Muscle of leg (tissue), 11 donors: ENCODE results near the gene LRFN4. TPM values are rescaled to one million over a fixed set of nuclear protein-coding genes. Genes with fewer than 3 reads are reported as not detected.

Source experiments
- DNase-seq: peaks from one replicate; pipeline ENCODE4 v3.0.0; 2013
- H3K27ac ChIP-seq: one replicate; pipeline ENCODE4 v1.5.1; 2013; ENCODE audit warnings: mild to moderate bottlenecking, low read length, control low read depth
- H3K27me3 ChIP-seq: one replicate; pipeline ENCODE4 v1.6.1; 2013; ENCODE audit warnings: low read length; ENCODE audit not compliant: control insufficient read depth, insufficient read depth
- H3K36me3 ChIP-seq: one replicate; pipeline ENCODE4 v1.6.1; 2013; ENCODE audit warnings: low read length; ENCODE audit not compliant: control insufficient read depth, insufficient read depth
- H3K4me1 ChIP-seq: one replicate; pipeline ENCODE4 v1.6.1; 2013; ENCODE audit warnings: low read length; ENCODE audit not compliant: control insufficient read depth, insufficient read depth
- H3K4me3 ChIP-seq: one replicate; pipeline ENCODE4 v1.5.1; 2013; ENCODE audit warnings: low read length, control low read depth
- H3K9me3 ChIP-seq: replicated peaks from 2 replicates; pipeline ENCODE4 v1.6.1; 2013; ENCODE audit warnings: low read depth, low read length; ENCODE audit not compliant: control insufficient read depth
- WGBS: methylation state at CpG from one replicate; pipeline ENCODE4 v1.1.5; 2013; ENCODE audit warnings: missing lambda C conversion rate; ENCODE audit not compliant: insufficient coverage; 5-methylcytosine and 5-hydroxymethylcytosine counted together
- polyA plus RNA-seq, 8 donors: library from polyadenylated mRNA; unstranded; fragments of 120-200 nt; gene quantifications; one replicate each; pipeline versions ENCODE4 v1.2.1 to v1.2.3, GENCODE V29; 2013; ENCODE audit warnings: inconsistent platforms in 1 of 8, low replicate concordance in 1 of 8; ENCODE audit not compliant: insufficient read length in 8 of 8, insufficient read depth in 1 of 8
- total RNA-seq: library from RNA; stranded (reverse); fragments of 120-200 nt; gene quantifications from one replicate; pipeline ENCODE4 v1.2.4, GENCODE V29; 2013

LRFN4 gene
- total and polyA plus RNA-seq, 9 donors: 24.0 to 35.7 (median 31.5) TPM

- no peak overlapping the region for H3K27ac ChIP-seq
- 88% methylated on average over 30 of the region's 31 CpGs for WGBS
These were observed 6.7 kb downstream of the LRFN4 start for GRCh38 chr11:66863428-66864125.

GRCh38 chr11:66864172-66864901, 7.5 kb downstream of the LRFN4 start:
- Histone ChIP-seq H3K27ac (peak overlapping the region; percentile 25), H3K4me1 (peaks cover 54% of the 10 kb centered on the region), H3K4me3 (peak overlapping the region; percentile 14), H3K27me3 (no peaks in the 10 kb centered on the region), H3K9me3 (no peaks in the 10 kb centered on the region), H3K36me3 (peaks cover 19% of the 10 kb centered on the region)
- WGBS: 80% methylated on average over 6 of the region's 35 CpGs
- DNase-seq: no peak

More at GRCh38 chr11:66863428-66864125, 6.7 kb downstream of the LRFN4 start:
- Histone ChIP-seq H3K4me3 (no peak overlapping the region), H3K27me3 (no peaks in the 10 kb centered on the region), H3K4me1 (peaks cover 55% of the 10 kb centered on the region), H3K9me3 (no peaks in the 10 kb centered on the region), H3K36me3 (peaks cover 22% of the 10 kb centered on the region)
- no peak for DNase-seq

GRCh38 chr11:66864924-66865697, 8.2 kb downstream of the LRFN4 start:
- H3K27ac ChIP-seq: peak overlapping the region; percentile 29
- H3K27me3 ChIP-seq: no peaks in the 10 kb centered on the region
- 73% methylated on average over 17 of the region's 23 CpGs for WGBS
- peaks cover 16% of the 10 kb centered on the region for H3K36me3 ChIP-seq
- peak overlapping the region; percentile 16 for H3K4me3 ChIP-seq
- no peak for DNase-seq
- no peaks in the 10 kb centered on the region for H3K9me3 ChIP-seq
- H3K4me1 ChIP-seq: peaks cover 51% of the 10 kb centered on the region

GRCh38 chr11:66866007-66866406, 9.1 kb downstream of the LRFN4 start:
- H3K27ac ChIP-seq: peak overlapping the region; percentile 62
- 91% methylated on average over 21 of the region's 23 CpGs for WGBS
- H3K27me3 ChIP-seq: no peaks in the 10 kb centered on the region
- H3K36me3 ChIP-seq: peaks cover 18% of the 10 kb centered on the region
- DNase-seq: no peak
- H3K4me1 ChIP-seq: peaks cover 48% of the 10 kb centered on the region
- H3K4me3 ChIP-seq: peak overlapping the region; percentile 16
- no peaks in the 10 kb centered on the region for H3K9me3 ChIP-seq

- H3K27ac ChIP-seq: peak overlapping the region; percentile 80
- WGBS: 70% methylated on average over 7 of the region's 7 CpGs
- H3K4me3 ChIP-seq: no peak overlapping the region
- H3K4me1 ChIP-seq: peaks cover 48% of the 10 kb centered on the region
- no peaks in the 10 kb centered on the region for H3K27me3 ChIP-seq
- H3K9me3 ChIP-seq: no peaks in the 10 kb centered on the region
- peaks cover 22% of the 10 kb centered on the region for H3K36me3 ChIP-seq
- peak; percentile 82 for DNase-seq
These were observed 9.7 kb downstream of the LRFN4 start for GRCh38 chr11:66866511-66866986.

- DNase-seq: no peak
- H3K9me3 ChIP-seq: no peaks in the 10 kb centered on the region
- H3K27ac ChIP-seq: peak overlapping the region; percentile 80
- peaks cover 48% of the 10 kb centered on the region for H3K4me1 ChIP-seq
- 71% methylated on average over 7 of the region's 14 CpGs for WGBS
- no peak overlapping the region for H3K4me3 ChIP-seq
- H3K36me3 ChIP-seq: peaks cover 18% of the 10 kb centered on the region
- H3K27me3 ChIP-seq: no peaks in the 10 kb centered on the region
These were observed 10.7 kb downstream of the LRFN4 start for GRCh38 chr11:66867425-66868040.

- no peak for DNase-seq
- no peaks in the 10 kb centered on the region for H3K27me3 ChIP-seq
- no peak overlapping the region for H3K27ac ChIP-seq
- H3K4me1 ChIP-seq: peaks cover 48% of the 10 kb centered on the region
- H3K4me3 ChIP-seq: no peak overlapping the region
- H3K9me3 ChIP-seq: no peaks in the 10 kb centered on the region
- peaks cover 16% of the 10 kb centered on the region for H3K36me3 ChIP-seq
- WGBS: 100% methylated on average over 2 of the region's 13 CpGs
These were observed 11.3 kb downstream of the LRFN4 start for GRCh38 chr11:66868082-66868725.

- Histone ChIP-seq H3K9me3 (no peaks in the 10 kb centered on the region), H3K4me1 (peaks cover 40% of the 10 kb centered on the region), H3K4me3 (no peak overlapping the region), H3K27me3 (no peaks in the 10 kb centered on the region), H3K36me3 (peaks cover 16% of the 10 kb centered on the region), H3K27ac (no peak overlapping the region)
- DNase-seq: no peak
- WGBS: 40% methylated on average over 22 of the region's 27 CpGs
These were observed 12.1 kb downstream of the LRFN4 start for GRCh38 chr11:66868726-66869566.

GRCh38 chr11:66869567-66869870, 12.7 kb downstream of the LRFN4 start:
- Histone ChIP-seq H3K4me1 (peaks cover 34% of the 10 kb centered on the region), H3K27me3 (no peaks in the 10 kb centered on the region), H3K27ac (no peak overlapping the region), H3K36me3 (peaks cover 16% of the 10 kb centered on the region), H3K4me3 (no peak overlapping the region), H3K9me3 (no peaks in the 10 kb centered on the region)
- 100% methylated on average over 1 of the region's 9 CpGs for WGBS
- no peak for DNase-seq
